CD14-positive monocyte (primary cell): ENCODE results near the gene RHNO1. TPM values are rescaled to one million over a fixed set of nuclear protein-coding genes. Genes with fewer than 3 reads are reported as not detected.

Source experiments
- DNase-seq, 3 donors: peaks; one replicate each; pipeline ENCODE4 v3.0.0-alpha.2; 2011 to 2022
- H2AFZ ChIP-seq: 2 replicates; pipeline ENCODE4 v1.6.0; 2012; ENCODE audit warnings: mild to moderate bottlenecking, low read depth, low read length, inconsistent platforms; ENCODE audit not compliant: insufficient read depth, poor library complexity, severe bottlenecking
- H3K27ac ChIP-seq, 2 donors: 1 replicate in 1 of 2; 2 replicates in 1 of 2; pipeline ENCODE4 v1.5.1; 2012 to 2013; ENCODE audit warnings: low read length in 2 of 2, control low read depth in 1 of 2, inconsistent platforms in 1 of 2, low read depth in 1 of 2, mild to moderate bottlenecking in 1 of 2
- H3K27me3 ChIP-seq, 2 donors: one replicate each; pipeline versions ENCODE4 v1.6.0 to v1.6.1; 2011 to 2013; ENCODE audit warnings: low read length in 2 of 2; ENCODE audit not compliant: control insufficient read depth in 2 of 2, insufficient read depth in 2 of 2
- H3K36me3 ChIP-seq, 2 donors: replicated peaks in 1 of 2; 1 replicate in 1 of 2; 2 replicates in 1 of 2; pipeline versions ENCODE4 v1.5.1 to v1.6.1; 2012 to 2013; ENCODE audit warnings: low read length in 2 of 2, control low read depth in 1 of 2, inconsistent platforms in 1 of 2, mild to moderate bottlenecking in 1 of 2; ENCODE audit not compliant: insufficient read depth in 2 of 2, control insufficient read depth in 1 of 2
- H3K4me1 ChIP-seq, 2 donors: 1 replicate in 1 of 2; 2 replicates in 1 of 2; pipeline versions ENCODE4 v1.5.1 to v1.6.1; 2012 to 2013; ENCODE audit warnings: low read length in 2 of 2, control low read depth in 1 of 2, inconsistent platforms in 1 of 2, mild to moderate bottlenecking in 1 of 2, moderate library complexity in 1 of 2; ENCODE audit not compliant: insufficient read depth in 2 of 2, control insufficient read depth in 1 of 2
- H3K4me2 ChIP-seq: replicated peaks from 2 replicates; pipeline ENCODE3; 2012; ENCODE audit warnings: low read length, moderate library complexity, mild to moderate bottlenecking; ENCODE audit not compliant: poor library complexity, severe bottlenecking; ENCODE audit errors: extremely low read depth
- H3K4me3 ChIP-seq, 3 experiments: fragments of 200-600 bp in 1 of 3; sonication (generic) in 1 of 3; replicated peaks in 1 of 3; 1 replicate in 2 of 3; 2 replicates in 1 of 3; pipeline ENCODE4 v1.5.1; 2011 to 2013; ENCODE audit warnings: low read length in 3 of 3, mild to moderate bottlenecking in 3 of 3, control low read depth in 2 of 3, low read depth in 2 of 3, inconsistent platforms in 1 of 3, moderate library complexity in 1 of 3
- H3K79me2 ChIP-seq: 2 replicates; pipeline ENCODE4 v1.6.0; 2012; ENCODE audit warnings: mild to moderate bottlenecking, control low read depth, inconsistent platforms, low read length, moderate library complexity; ENCODE audit not compliant: insufficient read depth
- H3K9ac ChIP-seq: 2 replicates; pipeline ENCODE4 v1.6.0; 2017; ENCODE audit warnings: low read length, mild to moderate bottlenecking; ENCODE audit not compliant: insufficient read depth, poor library complexity, severe bottlenecking
- H3K9me3 ChIP-seq, 2 donors: replicated peaks in 1 of 2; 1 replicate in 1 of 2; 2 replicates in 1 of 2; pipeline versions ENCODE4 v1.5.1 to v1.6.1; 2012 to 2013; ENCODE audit warnings: low read length in 2 of 2, control low read depth in 1 of 2; ENCODE audit not compliant: control insufficient read depth in 1 of 2, insufficient read depth in 1 of 2
- H4K20me1 ChIP-seq: 2 replicates; pipeline ENCODE4 v1.6.0; 2012; ENCODE audit warnings: mild to moderate bottlenecking, low read length, control low read depth, moderate library complexity; ENCODE audit not compliant: insufficient read depth
- H3K27ac Mint-ChIP-seq, 7 donors: one replicate each; pipeline ENCODE4 v1.8.0; 2020; ENCODE audit warnings: mild to moderate bottlenecking in 7 of 7, mixed read lengths in 7 of 7, moderate library complexity in 6 of 7, inconsistent platforms in 2 of 7
- H3K27me3 Mint-ChIP-seq, 3 donors: one replicate each; pipeline ENCODE4 v1.8.0; 2021 to 2022; ENCODE audit warnings: low read depth in 3 of 3, mild to moderate bottlenecking in 3 of 3, mixed read lengths in 3 of 3, moderate library complexity in 3 of 3, inconsistent platforms in 1 of 3
- H3K36me3 Mint-ChIP-seq, 2 donors: one replicate each; pipeline ENCODE4 v1.8.0; 2020; ENCODE audit warnings: mixed read lengths in 2 of 2, inconsistent platforms in 1 of 2, mild to moderate bottlenecking in 1 of 2
- H3K4me1 Mint-ChIP-seq: one replicate; pipeline ENCODE4 v1.8.0; 2020; ENCODE audit warnings: mild to moderate bottlenecking, mixed read lengths
- H3K4me3 Mint-ChIP-seq, 2 donors: one replicate each; pipeline ENCODE4 v1.8.0; 2020; ENCODE audit warnings: mild to moderate bottlenecking in 2 of 2, mixed read lengths in 2 of 2, moderate library complexity in 1 of 2
- H3K9me3 Mint-ChIP-seq, 7 donors: one replicate each; pipeline ENCODE4 v1.8.0; 2020 to 2022; ENCODE audit warnings: mixed read lengths in 7 of 7, mild to moderate bottlenecking in 6 of 7, moderate library complexity in 6 of 7, inconsistent platforms in 2 of 7
- WGBS: methylation state at CpG from one replicate; pipeline ENCODE4 v1.1.5; 2013; ENCODE audit warnings: missing lambda C conversion rate; ENCODE audit not compliant: insufficient coverage; 5-methylcytosine and 5-hydroxymethylcytosine counted together
- intact Hi-C, 2 donors: fragments of 100-400 bp; cut with micrococcal nuclease; formaldehyde crosslinking; loops; one replicate each; pipeline versions ENCODE4 v1.15.0 to v1.15.1; 2023
- polyA plus RNA-seq, 3 donors: library from polyadenylated mRNA; depleted of rRNA in 1 of 3; unstranded in 2 of 3; stranded (reverse) in 1 of 3; fragments of 300-500 nt in 2 of 3; fragments of >200 nt in 1 of 3; fragmentation: Illumina TruSeq in 2 of 3; gene quantifications; 1 replicate in 2 of 3; 2 replicates in 1 of 3; pipeline ENCODE4 v1.2.3, GENCODE V29; 2012 to 2021
- TF ChIP-seq, protein P1 (sequence below): fragments of 200-600 bp; IDR thresholded peaks from one replicate; pipeline ENCODE4 v1.8.0; 2022; ENCODE audit warnings: antibody characterized with exemption, mild to moderate bottlenecking

The RHNO1 gene
- polyA plus RNA-seq, 3 donors = 10.2 to 24.7 (median 19.8) TPM

DNA sequence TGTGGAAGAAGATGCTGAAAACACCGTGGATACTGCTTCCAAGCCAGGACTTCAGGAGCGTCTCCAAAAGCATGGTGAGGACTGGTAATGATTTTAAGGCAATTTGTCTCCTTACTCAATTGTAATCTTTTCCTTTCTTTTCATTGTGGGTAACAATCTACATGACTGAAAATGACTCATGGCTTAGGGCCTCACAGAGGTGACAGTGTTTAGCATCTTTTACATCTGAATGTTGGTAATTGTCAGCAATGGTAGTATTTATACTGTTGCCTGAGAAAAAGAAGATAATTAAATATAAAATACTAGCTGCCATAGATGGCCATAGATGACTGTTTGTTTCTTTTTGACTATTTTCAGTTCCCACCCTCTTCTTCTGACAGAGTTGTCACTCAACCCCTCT is 45.3 kb downstream of the RHNO1 start:
- H3K4me1 ChIP-seq = no peaks in the 10 kb centered on the region
- no CpG with 5 or more reads among the region's 2 CpGs for WGBS
- H3K27ac Mint-ChIP-seq = no peak overlapping the region
- H3K9me3 ChIP-seq = no peaks in the 10 kb centered on the region
- H3K36me3 ChIP-seq = no peaks in the 10 kb centered on the region
- no peak overlapping the region for H2AFZ ChIP-seq
- no peaks in the 10 kb centered on the region for H3K27me3 ChIP-seq
- no peaks in the 10 kb centered on the region for H4K20me1 ChIP-seq
- no peak overlapping the region for H3K4me3 Mint-ChIP-seq
- H3K4me2 ChIP-seq = no peak overlapping the region
- H3K9me3 Mint-ChIP-seq = no peaks in the 10 kb centered on the region
- peaks cover 6 to 10% of the 10 kb centered on the region in 2 donors for H3K36me3 Mint-ChIP-seq
- no peak overlapping the region for H3K4me3 ChIP-seq
- no peak for DNase-seq
- TF ChIP-seq, protein P1, sequence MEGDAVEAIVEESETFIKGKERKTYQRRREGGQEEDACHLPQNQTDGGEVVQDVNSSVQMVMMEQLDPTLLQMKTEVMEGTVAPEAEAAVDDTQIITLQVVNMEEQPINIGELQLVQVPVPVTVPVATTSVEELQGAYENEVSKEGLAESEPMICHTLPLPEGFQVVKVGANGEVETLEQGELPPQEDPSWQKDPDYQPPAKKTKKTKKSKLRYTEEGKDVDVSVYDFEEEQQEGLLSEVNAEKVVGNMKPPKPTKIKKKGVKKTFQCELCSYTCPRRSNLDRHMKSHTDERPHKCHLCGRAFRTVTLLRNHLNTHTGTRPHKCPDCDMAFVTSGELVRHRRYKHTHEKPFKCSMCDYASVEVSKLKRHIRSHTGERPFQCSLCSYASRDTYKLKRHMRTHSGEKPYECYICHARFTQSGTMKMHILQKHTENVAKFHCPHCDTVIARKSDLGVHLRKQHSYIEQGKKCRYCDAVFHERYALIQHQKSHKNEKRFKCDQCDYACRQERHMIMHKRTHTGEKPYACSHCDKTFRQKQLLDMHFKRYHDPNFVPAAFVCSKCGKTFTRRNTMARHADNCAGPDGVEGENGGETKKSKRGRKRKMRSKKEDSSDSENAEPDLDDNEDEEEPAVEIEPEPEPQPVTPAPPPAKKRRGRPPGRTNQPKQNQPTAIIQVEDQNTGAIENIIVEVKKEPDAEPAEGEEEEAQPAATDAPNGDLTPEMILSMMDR = no peak
- H3K27me3 Mint-ChIP-seq = peaks cover 0 to 2% (median 0%) of the 10 kb centered on the region in 3 donors
- no peak overlapping the region for H3K27ac ChIP-seq
- no peaks in the 10 kb centered on the region for H3K4me1 Mint-ChIP-seq
- no peak overlapping the region for H3K9ac ChIP-seq
- intact Hi-C loops = no loop called here
- H3K79me2 ChIP-seq = no peaks in the 10 kb centered on the region

DNA sequence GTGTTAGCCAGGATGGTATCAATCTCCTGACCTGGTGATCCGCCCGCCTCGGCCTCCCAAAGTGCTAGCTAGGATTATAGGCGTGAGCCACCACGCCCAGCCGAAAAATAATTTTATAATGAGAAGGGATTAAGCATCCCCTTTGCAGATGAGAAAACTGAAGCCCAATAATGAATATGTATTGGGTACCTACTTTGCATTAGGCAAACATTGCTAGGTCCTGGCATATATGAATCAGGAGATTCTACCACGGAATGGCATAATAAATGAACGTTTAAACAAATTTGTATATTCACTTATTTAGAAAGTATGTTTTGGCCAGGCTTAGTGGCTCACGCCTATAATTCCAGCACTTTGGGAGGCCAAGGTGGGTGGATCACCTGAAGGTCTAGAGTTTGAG is 46.0 kb downstream of the RHNO1 start:
- Histone ChIP-seq H3K36me3 (no peaks in the 10 kb centered on the region), H3K27me3 (no peaks in the 10 kb centered on the region), H3K9me3 (no peaks in the 10 kb centered on the region), H3K9ac (no peak overlapping the region), H2AFZ (no peak overlapping the region), H3K27ac (no peak overlapping the region), H3K4me3 (no peak overlapping the region), H3K79me2 (no peaks in the 10 kb centered on the region), H3K4me2 (no peak overlapping the region), H3K4me1 (no peaks in the 10 kb centered on the region), H4K20me1 (no peaks in the 10 kb centered on the region)
- H3K4me3 Mint-ChIP-seq = no peak overlapping the region
- DNase-seq = no peak
- H3K27ac Mint-ChIP-seq = no peak overlapping the region
- H3K9me3 Mint-ChIP-seq = no peaks in the 10 kb centered on the region
- peaks cover 6 to 10% of the 10 kb centered on the region in 2 donors for H3K36me3 Mint-ChIP-seq
- intact Hi-C loops = no loop called here
- no CpG with 5 or more reads among the region's 9 CpGs for whole genome bisulfite sequencing
- TF ChIP-seq, protein P1 = no peak
- H3K4me1 Mint-ChIP-seq = no peaks in the 10 kb centered on the region
- peaks cover 0 to 2% (median 0%) of the 10 kb centered on the region in 3 donors for H3K27me3 Mint-ChIP-seq
